OCI-LY7 (cell line): ENCODE data around the gene EMD.

Source experiments
- EZH2phosphoT487 ChIP-seq: fragments of 200-600 bp; sonication (generic); IDR thresholded peaks from 2 replicates; pipeline ENCODE4 v1.6.1; 2018; ENCODE audit warnings: low read depth, borderline replicate concordance, mild to moderate bottlenecking, mixed run types, antibody characterized with exemption, low read length, moderate library complexity, mixed read lengths
- TF ChIP-seq, protein P1 (sequence below): fragments of 200-600 bp; sonication (generic); conservative IDR thresholded peaks from 2 replicates; pipeline ENCODE4 v1.5.1; 2014; ENCODE audit warnings: mild to moderate bottlenecking, antibody characterized with exemption, low read length, moderate library complexity, mixed read lengths

DNA sequence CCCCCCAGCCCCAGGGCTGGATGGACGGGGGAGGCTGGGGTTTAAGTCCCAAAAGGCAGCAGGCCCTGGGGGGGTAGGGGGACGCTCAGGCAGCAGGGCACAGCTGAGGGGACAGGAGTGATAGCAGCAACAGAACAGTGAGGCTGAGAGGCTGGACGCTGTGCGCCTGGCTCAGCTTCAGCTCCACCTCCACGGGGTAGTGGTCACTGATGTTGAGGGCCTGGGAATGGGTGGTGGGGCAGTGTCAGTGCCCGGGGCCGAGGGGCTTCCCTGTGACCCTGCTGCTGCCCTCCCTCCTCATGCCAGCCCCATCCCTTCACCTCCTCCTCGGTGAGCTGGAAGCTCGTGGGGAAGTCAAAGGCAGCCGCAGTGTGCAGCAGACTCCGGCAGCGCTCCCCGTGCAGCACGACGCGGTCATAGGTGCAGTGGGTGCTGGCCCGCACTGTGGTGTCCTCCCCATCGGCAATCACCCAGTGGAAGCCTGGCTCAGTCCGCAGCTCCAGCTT is 23.6 kb downstream of the EMD start:
- TF ChIP-seq, protein P1, sequence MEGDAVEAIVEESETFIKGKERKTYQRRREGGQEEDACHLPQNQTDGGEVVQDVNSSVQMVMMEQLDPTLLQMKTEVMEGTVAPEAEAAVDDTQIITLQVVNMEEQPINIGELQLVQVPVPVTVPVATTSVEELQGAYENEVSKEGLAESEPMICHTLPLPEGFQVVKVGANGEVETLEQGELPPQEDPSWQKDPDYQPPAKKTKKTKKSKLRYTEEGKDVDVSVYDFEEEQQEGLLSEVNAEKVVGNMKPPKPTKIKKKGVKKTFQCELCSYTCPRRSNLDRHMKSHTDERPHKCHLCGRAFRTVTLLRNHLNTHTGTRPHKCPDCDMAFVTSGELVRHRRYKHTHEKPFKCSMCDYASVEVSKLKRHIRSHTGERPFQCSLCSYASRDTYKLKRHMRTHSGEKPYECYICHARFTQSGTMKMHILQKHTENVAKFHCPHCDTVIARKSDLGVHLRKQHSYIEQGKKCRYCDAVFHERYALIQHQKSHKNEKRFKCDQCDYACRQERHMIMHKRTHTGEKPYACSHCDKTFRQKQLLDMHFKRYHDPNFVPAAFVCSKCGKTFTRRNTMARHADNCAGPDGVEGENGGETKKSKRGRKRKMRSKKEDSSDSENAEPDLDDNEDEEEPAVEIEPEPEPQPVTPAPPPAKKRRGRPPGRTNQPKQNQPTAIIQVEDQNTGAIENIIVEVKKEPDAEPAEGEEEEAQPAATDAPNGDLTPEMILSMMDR: no peak
- no peak for TF ChIP-seq EZH2phosphoT487
